HepG2 (cell line): ENCODE results near the gene IQSEC1. TPM values are rescaled to one million over a fixed set of nuclear protein-coding genes. Genes with fewer than 3 reads are reported as not detected.

Experiments used
- ATAC-seq: fragments of 200-7000 bp; cut with Tn5 transposase; 3 replicates; pipeline ENCODE4 v1.9.1; 2020; ENCODE audit warnings: mild to moderate bottlenecking, moderate library complexity
- BruUV-seq: library from RNA; stranded (reverse); fragments of 400-500 nt; replicated peaks from 2 replicates; lab custom pipeline; 2021; lab: Mats Ljungman, UMichigan
- CTCF ChIA-PET: fragments of 300-600 bp; formaldehyde crosslinking; extraction: SDS; loops from one replicate; lab custom pipeline; 2021; ENCODE audit warnings: low total read pairs, inconsistent platforms, low intra/inter-chr PET ratio; lab: Yijun Ruan, JAX
- POLR2A ChIA-PET: fragments of 350-600 bp; sonication (Branson Sonifier 250); formaldehyde crosslinking; loops from one replicate; lab custom pipeline; 2020; ENCODE audit warnings: antibody characterized with exemption, inconsistent platforms; lab: Yijun Ruan, JAX
- DNase-seq: peaks from one replicate; pipeline ENCODE4 v3.0.0-alpha.2; 2015; ENCODE audit warnings: low spot score
- FAIRE-seq: peaks from 3 replicates; lab custom pipeline; 2011; peaks lifted over from hg19 to GRCh38; lab: Jason Lieb, UNC
- H2AFZ ChIP-seq: one replicate; pipeline ENCODE4 v1.6.1; 2011; ENCODE audit warnings: low read length, inconsistent platforms
- H3K27ac ChIP-seq: fragments of 300-600 bp; 3 replicates; pipeline ENCODE4 v1.8.0; 2011; ENCODE audit warnings: mixed run types, mild to moderate bottlenecking, mixed read lengths, low read length, inconsistent platforms; ENCODE audit not compliant: insufficient read depth; ENCODE audit errors: extremely low read length
- H3K27me3 ChIP-seq, 2 experiments: fragments of 200-600 bp in 1 of 2; 2 replicates in 1 of 2; 3 replicates in 1 of 2; pipeline versions ENCODE4 v1.6.0 to v1.8.0; 2011; ENCODE audit warnings: low read length in 2 of 2, mild to moderate bottlenecking in 2 of 2, moderate library complexity in 2 of 2, inconsistent platforms in 1 of 2; ENCODE audit not compliant: insufficient read depth in 2 of 2, control insufficient read depth in 1 of 2
- H3K36me3 ChIP-seq, 2 experiments: fragments of 200-600 bp in 1 of 2; replicated peaks in 1 of 2; 2 replicates in 1 of 2; 3 replicates in 1 of 2; pipeline versions ENCODE4 v1.5.1 to v1.8.0; 2011; ENCODE audit warnings: low read length in 2 of 2, inconsistent platforms in 1 of 2; ENCODE audit not compliant: insufficient read depth in 2 of 2, control insufficient read depth in 1 of 2
- H3K4me1 ChIP-seq: 2 replicates; pipeline ENCODE4 v1.5.1; 2012; ENCODE audit warnings: low read length, inconsistent platforms; ENCODE audit not compliant: insufficient read depth
- H3K4me2 ChIP-seq: 2 replicates; pipeline ENCODE4 v1.6.0; 2011; ENCODE audit warnings: low read depth, low read length, inconsistent platforms
- H3K4me3 ChIP-seq, 3 experiments: fragments of 200-600 bp in 1 of 3; sonication (generic), shearing (Covaris generic) in 1 of 3; replicated peaks in 1 of 3; 2 replicates each; pipeline ENCODE4 v1.5.1; 2011 to 2016; ENCODE audit warnings: low read length in 3 of 3, inconsistent platforms in 2 of 3, low read depth in 2 of 3, mild to moderate bottlenecking in 2 of 3, control low read depth in 1 of 3, mixed read lengths in 1 of 3; ENCODE audit not compliant: insufficient read depth in 1 of 3
- H3K79me2 ChIP-seq: one replicate; pipeline ENCODE4 v1.6.1; 2011; ENCODE audit warnings: low read length, inconsistent platforms; ENCODE audit not compliant: insufficient read depth
- H3K9ac ChIP-seq: 2 replicates; pipeline ENCODE4 v1.6.0; 2011; ENCODE audit warnings: mild to moderate bottlenecking, low read depth, low read length, inconsistent platforms; ENCODE audit not compliant: insufficient read depth
- H3K9me3 ChIP-seq: 2 replicates; pipeline ENCODE4 v1.5.1; 2012; ENCODE audit warnings: mild to moderate bottlenecking, low read length
- H4K20me1 ChIP-seq: 2 replicates; pipeline ENCODE4 v1.6.0; 2011; ENCODE audit warnings: inconsistent platforms, mild to moderate bottlenecking, low read length, moderate library complexity; ENCODE audit not compliant: insufficient read depth
- DR1 ChIP-seq: sonication (generic); formaldehyde crosslinking; IDR thresholded peaks from 2 replicates; pipeline ENCODE4 v1.8.0; 2021; ENCODE audit warnings: mild to moderate bottlenecking, missing genetic modification reagents, inconsistent platforms
- ELK4 ChIP-seq: sonication (generic); formaldehyde crosslinking; IDR thresholded peaks from 2 replicates; pipeline ENCODE4 v1.9.0; 2021; ENCODE audit warnings: missing genetic modification reagents, borderline replicate concordance
- FOXO4 ChIP-seq: sonication (generic); formaldehyde crosslinking; conservative IDR thresholded peaks from 2 replicates; pipeline ENCODE4 v1.8.1; 2023; ENCODE audit warnings: missing genetic modification reagents
- MAFF ChIP-seq: IDR thresholded peaks from 2 replicates; pipeline ENCODE4 v1.6.1; 2011; ENCODE audit warnings: low read depth, low read length, improper control_type of control experiment
- PCBP1 ChIP-seq: fragments of 200-400 bp; formaldehyde crosslinking; IDR thresholded peaks from 2 replicates; pipeline ENCODE4 v1.6.1; 2017; ENCODE audit warnings: mild to moderate bottlenecking, low read depth, low read length, borderline replicate concordance
- POLR2A ChIP-seq, 2 experiments: IDR thresholded peaks; 2 replicates each; pipeline ENCODE4 v1.6.1; 2011; ENCODE audit warnings: low read depth in 2 of 2, low read length in 2 of 2, mild to moderate bottlenecking in 1 of 2, moderate library complexity in 1 of 2; ENCODE audit not compliant: insufficient read depth in 1 of 2
- RNF2 ChIP-seq: fragments of 450-650 bp; conservative IDR thresholded peaks from 2 replicates; pipeline ENCODE4 v1.6.1; 2016; ENCODE audit warnings: low read depth
- ZBTB21 ChIP-seq: sonication (generic); formaldehyde crosslinking; IDR thresholded peaks from 2 replicates; pipeline ENCODE4 v1.4.0; 2020; ENCODE audit warnings: missing genetic modification reagents
- ZC3H13 ChIP-seq: sonication (generic); formaldehyde crosslinking; IDR thresholded peaks from 2 replicates; pipeline ENCODE4 v1.8.1; 2023; ENCODE audit warnings: mild to moderate bottlenecking, missing genetic modification reagents, moderate library complexity
- ZFP82 ChIP-seq: sonication (generic); formaldehyde crosslinking; IDR thresholded peaks from 2 replicates; pipeline ENCODE4 v1.5.1; 2020; ENCODE audit warnings: mild to moderate bottlenecking, missing genetic modification reagents, borderline replicate concordance
- ZNF101 ChIP-seq: sonication (generic); formaldehyde crosslinking; IDR thresholded peaks from 2 replicates; pipeline ENCODE4 v1.4.0; 2020; ENCODE audit warnings: mild to moderate bottlenecking, low read depth, missing genetic modification reagents, borderline replicate concordance
- ZNF362 ChIP-seq: sonication (generic); formaldehyde crosslinking; IDR thresholded peaks from 2 replicates; pipeline ENCODE4 v1.4.0; 2020; ENCODE audit warnings: missing genetic modification reagents, mild to moderate bottlenecking, borderline replicate concordance
- ZNF609 ChIP-seq: sonication (generic); formaldehyde crosslinking; IDR thresholded peaks from 2 replicates; pipeline ENCODE4 v1.4.0; 2020; ENCODE audit warnings: mild to moderate bottlenecking, missing genetic modification reagents, borderline replicate concordance
- ZNF766 ChIP-seq: sonication (generic); formaldehyde crosslinking; IDR thresholded peaks from 2 replicates; pipeline ENCODE4 v1.5.0; 2020; ENCODE audit warnings: missing genetic modification reagents, borderline replicate concordance
- WGBS: methylation state at CpG from one replicate; pipeline ENCODE4 v1.1.6; 2017; ENCODE audit warnings: low lambda C conversion rate; 5-methylcytosine and 5-hydroxymethylcytosine counted together
- in situ Hi-C: cut with HindIII; loops from 2 replicates; pipeline ENCODE4 v1.10.0; 2017; ENCODE audit warnings: low pct_unique_long_range_greater_than_20kb; ENCODE audit not compliant: extremely low pct_ligation_motif_present
- intact Hi-C: fragments of 100-400 bp; cut with micrococcal nuclease; formaldehyde crosslinking; loops from one replicate; pipeline ENCODE4 v1.10.0; 2022; ENCODE audit not compliant: unreplicated experiment
- polyA plus RNA-seq, 8 experiments: library from polyadenylated mRNA; depleted of rRNA in 3 of 8; stranded (reverse) in 7 of 8; unstranded in 1 of 8; fragments of >200 nt; fragmentation: Illumina TruSeq in 4 of 8; extraction: Trizol in 4 of 8; gene quantifications; 2 replicates each; pipeline versions ENCODE4 v1.2.1 to v1.2.3, GENCODE V29; 2011 to 2016; ENCODE audit warnings: low read depth in 4 of 8, missing spikeins in 1 of 8, mixed read lengths in 1 of 8; ENCODE audit not compliant: insufficient read depth in 1 of 8
- total RNA-seq, 5 experiments: library from RNA; depleted of rRNA; stranded (reverse); fragments of >200 nt; fragmentation: Illumina TruSeq; extraction: Trizol; gene quantifications; 2 replicates each; pipeline ENCODE4 v1.2.3, GENCODE V29; 2016; ENCODE audit warnings: low read depth in 1 of 5

IQSEC1 gene
- total and polyA plus RNA-seq, 2 of the 13 experiments (the other 11 are each of a cell fraction or from before 2014, with no cell fraction given) = 17.4 to 20.2 TPM

- no peak for TF ChIP-seq ZNF362 (CRISPR knock-in tag)
- TF ChIP-seq, all 625 proteins: peak for 0
Measured at GRCh38 chr3:13018043-13018451, 55.2 kb downstream of the IQSEC1 start (continued).

GRCh38 chr3:13017361-13018042, 55.7 kb downstream of the IQSEC1 start:
- CTCF ChIA-PET = no interaction called here
- in situ Hi-C loops = no loop called here
- H3K9ac ChIP-seq = no peak overlapping the region
- no peak overlapping the region for H3K4me2 ChIP-seq
- FAIRE-seq (no peak), ATAC-seq (no peak), DNase-seq (no peak)
- no peaks in the 10 kb centered on the region for H3K36me3 ChIP-seq
- POLR2A ChIA-PET = no interaction called here
- no peaks in the 10 kb centered on the region for H3K4me1 ChIP-seq
- intact Hi-C loops = no loop called here
- H4K20me1 ChIP-seq = no peaks in the 10 kb centered on the region
- no peaks in the 10 kb centered on the region for H3K9me3 ChIP-seq
- no peaks in the 10 kb centered on the region for H3K27me3 ChIP-seq
- no peak overlapping the region for H3K27ac ChIP-seq
- H3K4me3 ChIP-seq = no peak overlapping the region
- H3K79me2 ChIP-seq = no peaks in the 10 kb centered on the region
- no TSS peak for BruUV-seq
- WGBS = 92% methylated on average over 16 of the region's 16 CpGs
- H2AFZ ChIP-seq = no peak overlapping the region
- no peak for TF ChIP-seq ZFP82 (CRISPR knock-in tag)
- no peak for TF ChIP-seq DR1 (CRISPR knock-in tag)
- TF ChIP-seq ZNF766 (CRISPR knock-in tag) = no peak
- TF ChIP-seq ZC3H13 (CRISPR knock-in tag) = no peak
- no peak for TF ChIP-seq ZNF609
- no peak for TF ChIP-seq MAFF
- no peak for TF ChIP-seq ZNF101 (CRISPR knock-in tag)
- TF ChIP-seq PCBP1 = no peak
- no peak for TF ChIP-seq ZBTB21 (CRISPR knock-in tag)
- TF ChIP-seq POLR2A (IDR thresholded peaks at IDR 0.05; ENCODE audit: insufficient read depth in 1 of 2, low read depth in 2 of 2, low read length in 2 of 2) = no peak
- no peak for TF ChIP-seq RNF2
- no peak for TF ChIP-seq FOXO4 (CRISPR knock-in tag)
- TF ChIP-seq ELK4 (CRISPR knock-in tag) = no peak
